ENCODE measurements around the gene LSM14A. TPM values are rescaled to one million over a fixed set of nuclear protein-coding genes. Genes with fewer than 3 reads are reported as not detected.

The LSM14A gene
- polyA plus RNA-seq (2013), result 122 and 128 TPM in 2 replicates

- peak within 1 kb of the TSS; percentile 81 for H2BK12ac ChIP-seq (ENCODE audit: low read length)
- peaks cover 2% of the 10 kb centered on the region for H3K9me3 ChIP-seq (ENCODE audit: insufficient read depth, low read depth, low read length)
- peak within 1 kb of the TSS; percentile 100 for H3K4me3 ChIP-seq (ENCODE audit: low read depth, low read length)
- H3K9ac ChIP-seq (ENCODE audit: low read length), result peak within 1 kb of the TSS; percentile 99
- H4K91ac ChIP-seq (ENCODE audit: low read depth, low read length), result peak within 1 kb of the TSS; percentile 100
- H3K4ac ChIP-seq (ENCODE audit: low read depth, low read length), result peak within 1 kb of the TSS; percentile 100
- peak within 1 kb of the TSS; percentile 100 for H3K14ac ChIP-seq (ENCODE audit: low read length)
- peak within 1 kb of the TSS; percentile 100 for H4K12ac ChIP-seq (ENCODE audit: low read depth, low read length)
- H3K27ac ChIP-seq (ENCODE audit: low read depth, low read length), result peak within 1 kb of the TSS; percentile 99
- no CpG with 5 or more reads among the region's 83 CpGs for WGBS (ENCODE audit: extremely low coverage, insufficient coverage, insufficient read length)
- peak within 1 kb of the TSS; percentile 100 for H3K18ac ChIP-seq (ENCODE audit: low read length)
- peak within 1 kb of the TSS; percentile 94 for H2AFZ ChIP-seq (ENCODE audit: insufficient read depth, low read length, poor library complexity)
- peak within 1 kb of the TSS; percentile 99 for H2BK120ac ChIP-seq (ENCODE audit: insufficient read depth, low read length, poor library complexity)
- H2AK5ac ChIP-seq (ENCODE audit: low read length), result peak within 1 kb of the TSS; percentile 100
- H3K23ac ChIP-seq (ENCODE audit: low read length), result no peak within 1 kb of the TSS
- no peaks in the 10 kb centered on the region for H3K27me3 ChIP-seq (ENCODE audit: insufficient read depth, low read length)
- peak; percentile 81 to 93 for DNase-seq
- peaks cover 24% of the 10 kb centered on the region for H3K79me2 ChIP-seq (ENCODE audit: control insufficient read depth, insufficient read depth, low read length, poor library complexity)
- peak within 1 kb of the TSS; percentile 99 for H4K8ac ChIP-seq (ENCODE audit: low read depth, low read length)
- peaks cover 19% of the 10 kb centered on the region for H3K79me1 ChIP-seq (ENCODE audit: low read length)
- H3K4me2 ChIP-seq (ENCODE audit: low read length), result peak within 1 kb of the TSS; percentile 96
- peak within 1 kb of the TSS; percentile 99 for H2BK5ac ChIP-seq (ENCODE audit: low read depth, low read length, poor library complexity)
- peaks cover 0 to 3% of the 10 kb centered on the region in 2 experiments for H3K36me3 ChIP-seq (ENCODE audit: control insufficient read depth in 1 of 2, insufficient read depth in 2 of 2, low read length in 2 of 2)
- H3K4me1 ChIP-seq (ENCODE audit: control insufficient read depth in 1 of 2, insufficient read depth in 2 of 2, low read length in 2 of 2), result peaks cover 3 to 8% of the 10 kb centered on the region in 2 experiments
Observed at GRCh38 chr19:34171877-34172660, at the start of gene LSM14A. LSM14A (plus strand) TSS chr19:34172504; CDS start chr19:34172643, 139 bp downstream.

- Histone ChIP-seq H2BK12ac (ENCODE audit: low read length) (no peak overlapping the region), H3K9me3 (ENCODE audit: insufficient read depth, low read depth, low read length) (no peaks in the 10 kb centered on the region), H2BK5ac (ENCODE audit: low read depth, low read length, poor library complexity) (no peak overlapping the region), H3K4me1 (ENCODE audit: control insufficient read depth in 1 of 2, insufficient read depth in 2 of 2, low read length in 2 of 2) (no peaks in the 10 kb centered on the region), H3K79me1 (ENCODE audit: low read length) (no peaks in the 10 kb centered on the region), H3K14ac (ENCODE audit: low read length) (no peak overlapping the region), H4K12ac (ENCODE audit: low read depth, low read length) (no peak overlapping the region), H3K4me3 (ENCODE audit: low read depth, low read length) (no peak overlapping the region), H3K18ac (ENCODE audit: low read length) (no peak overlapping the region), H3K79me2 (ENCODE audit: control insufficient read depth, insufficient read depth, low read length, poor library complexity) (no peaks in the 10 kb centered on the region), H2AK5ac (ENCODE audit: low read length) (no peak overlapping the region), H3K27ac (ENCODE audit: low read depth, low read length) (no peak overlapping the region), H3K9ac (ENCODE audit: low read length) (no peak overlapping the region), H3K36me3 (ENCODE audit: control insufficient read depth in 1 of 2, insufficient read depth in 2 of 2, low read length in 2 of 2) (no peaks in the 10 kb centered on the region), H4K91ac (ENCODE audit: low read depth, low read length) (no peak overlapping the region), H3K4ac (ENCODE audit: low read depth, low read length) (no peak overlapping the region), H3K23ac (ENCODE audit: low read length) (no peak overlapping the region), H2BK120ac (ENCODE audit: insufficient read depth, low read length, poor library complexity) (no peak overlapping the region), H2AFZ (ENCODE audit: insufficient read depth, low read length, poor library complexity) (no peak overlapping the region), H3K4me2 (ENCODE audit: low read length) (no peak overlapping the region), H3K27me3 (ENCODE audit: insufficient read depth, low read length) (no peaks in the 10 kb centered on the region), H4K8ac (ENCODE audit: low read depth, low read length) (no peak overlapping the region)
- WGBS (ENCODE audit: extremely low coverage, insufficient coverage, insufficient read length), result no CpG with 5 or more reads among the region's 1 CpG
- DNase-seq, result no peak
Observed at GRCh38 chr19:34124828-34125227, 47.5 kb upstream of the LSM14A start.

GRCh38 chr19:34126966-34127365 lies 45.3 kb upstream of the LSM14A start:
- Histone ChIP-seq H2AK5ac (ENCODE audit: low read length) (no peak overlapping the region), H2BK5ac (ENCODE audit: low read depth, low read length, poor library complexity) (no peak overlapping the region), H3K79me1 (ENCODE audit: low read length) (no peaks in the 10 kb centered on the region), H3K4me1 (ENCODE audit: control insufficient read depth in 1 of 2, insufficient read depth in 2 of 2, low read length in 2 of 2) (no peaks in the 10 kb centered on the region), H3K14ac (ENCODE audit: low read length) (no peak overlapping the region), H3K9me3 (ENCODE audit: insufficient read depth, low read depth, low read length) (no peaks in the 10 kb centered on the region), H4K8ac (ENCODE audit: low read depth, low read length) (no peak overlapping the region), H4K91ac (ENCODE audit: low read depth, low read length) (no peak overlapping the region), H3K36me3 (ENCODE audit: control insufficient read depth in 1 of 2, insufficient read depth in 2 of 2, low read length in 2 of 2) (no peaks in the 10 kb centered on the region), H2BK12ac (ENCODE audit: low read length) (no peak overlapping the region), H4K12ac (ENCODE audit: low read depth, low read length) (no peak overlapping the region), H3K23ac (ENCODE audit: low read length) (no peak overlapping the region), H3K4me3 (ENCODE audit: low read depth, low read length) (no peak overlapping the region), H3K27me3 (ENCODE audit: insufficient read depth, low read length) (no peaks in the 10 kb centered on the region), H3K79me2 (ENCODE audit: control insufficient read depth, insufficient read depth, low read length, poor library complexity) (no peaks in the 10 kb centered on the region), H3K27ac (ENCODE audit: low read depth, low read length) (no peak overlapping the region), H3K18ac (ENCODE audit: low read length) (no peak overlapping the region), H2AFZ (ENCODE audit: insufficient read depth, low read length, poor library complexity) (no peak overlapping the region), H3K4me2 (ENCODE audit: low read length) (no peak overlapping the region), H3K4ac (ENCODE audit: low read depth, low read length) (no peak overlapping the region), H3K9ac (ENCODE audit: low read length) (no peak overlapping the region), H2BK120ac (ENCODE audit: insufficient read depth, low read length, poor library complexity) (no peak overlapping the region)
- WGBS (ENCODE audit: extremely low coverage, insufficient coverage, insufficient read length), result no CpG with 5 or more reads among the region's 8 CpGs
- DNase-seq, result no peak

GRCh38 chr19:34127684-34128189 lies 44.6 kb upstream of the LSM14A start:
- Histone ChIP-seq H3K79me1 (ENCODE audit: low read length) (no peaks in the 10 kb centered on the region), H2BK12ac (ENCODE audit: low read length) (no peak overlapping the region), H3K36me3 (ENCODE audit: control insufficient read depth in 1 of 2, insufficient read depth in 2 of 2, low read length in 2 of 2) (no peaks in the 10 kb centered on the region), H2AK5ac (ENCODE audit: low read length) (no peak overlapping the region), H3K18ac (ENCODE audit: low read length) (no peak overlapping the region), H3K14ac (ENCODE audit: low read length) (no peak overlapping the region), H2AFZ (ENCODE audit: insufficient read depth, low read length, poor library complexity) (no peak overlapping the region), H3K23ac (ENCODE audit: low read length) (no peak overlapping the region), H3K4me2 (ENCODE audit: low read length) (no peak overlapping the region), H3K27ac (ENCODE audit: low read depth, low read length) (no peak overlapping the region), H2BK5ac (ENCODE audit: low read depth, low read length, poor library complexity) (no peak overlapping the region), H3K4me1 (ENCODE audit: control insufficient read depth in 1 of 2, insufficient read depth in 2 of 2, low read length in 2 of 2) (no peaks in the 10 kb centered on the region), H2BK120ac (ENCODE audit: insufficient read depth, low read length, poor library complexity) (no peak overlapping the region), H3K27me3 (ENCODE audit: insufficient read depth, low read length) (no peaks in the 10 kb centered on the region), H4K12ac (ENCODE audit: low read depth, low read length) (no peak overlapping the region), H4K8ac (ENCODE audit: low read depth, low read length) (no peak overlapping the region), H3K79me2 (ENCODE audit: control insufficient read depth, insufficient read depth, low read length, poor library complexity) (no peaks in the 10 kb centered on the region), H3K9ac (ENCODE audit: low read length) (no peak overlapping the region), H3K4ac (ENCODE audit: low read depth, low read length) (no peak overlapping the region), H4K91ac (ENCODE audit: low read depth, low read length) (no peak overlapping the region), H3K9me3 (ENCODE audit: insufficient read depth, low read depth, low read length) (no peaks in the 10 kb centered on the region), H3K4me3 (ENCODE audit: low read depth, low read length) (no peak overlapping the region)
- WGBS (ENCODE audit: extremely low coverage, insufficient coverage, insufficient read length), result no CpG with 5 or more reads among the region's 6 CpGs
- no peak for DNase-seq
